Measurements from ENCODE around the gene ZDHHC7.

DNA sequence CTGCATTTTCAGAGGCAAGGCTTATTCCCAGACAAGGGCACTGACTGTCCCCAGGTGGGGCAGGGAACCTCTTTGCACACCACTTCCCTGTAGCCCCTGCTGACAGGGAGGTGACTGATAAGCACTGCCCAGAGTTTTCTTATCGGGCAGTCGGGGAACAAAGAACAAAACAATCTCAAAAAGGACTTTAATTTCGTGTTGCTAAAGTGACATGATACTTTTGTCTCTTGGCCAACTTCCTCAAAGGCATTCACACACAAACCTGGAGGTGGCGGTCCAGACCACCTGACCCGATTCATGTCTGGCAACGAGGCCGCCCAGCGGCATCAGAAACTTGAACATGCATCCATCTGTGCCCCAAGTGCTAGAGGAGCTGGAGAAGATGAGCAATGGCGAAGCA, 28.9 kb downstream of the ZDHHC7 start:
- no peak for TF ChIP-seq ZFP36 (IDR thresholded peaks at IDR 0.05; ENCODE audit: borderline replicate concordance, partially characterized antibody)
- TF ChIP-seq POLR2A (IDR thresholded peaks at IDR 0.05; ENCODE audit: low read length) = no peak
- TF ChIP-seq RFX5 (IDR thresholded peaks at IDR 0.05) = no peak
- TF ChIP-seq, protein P1, sequence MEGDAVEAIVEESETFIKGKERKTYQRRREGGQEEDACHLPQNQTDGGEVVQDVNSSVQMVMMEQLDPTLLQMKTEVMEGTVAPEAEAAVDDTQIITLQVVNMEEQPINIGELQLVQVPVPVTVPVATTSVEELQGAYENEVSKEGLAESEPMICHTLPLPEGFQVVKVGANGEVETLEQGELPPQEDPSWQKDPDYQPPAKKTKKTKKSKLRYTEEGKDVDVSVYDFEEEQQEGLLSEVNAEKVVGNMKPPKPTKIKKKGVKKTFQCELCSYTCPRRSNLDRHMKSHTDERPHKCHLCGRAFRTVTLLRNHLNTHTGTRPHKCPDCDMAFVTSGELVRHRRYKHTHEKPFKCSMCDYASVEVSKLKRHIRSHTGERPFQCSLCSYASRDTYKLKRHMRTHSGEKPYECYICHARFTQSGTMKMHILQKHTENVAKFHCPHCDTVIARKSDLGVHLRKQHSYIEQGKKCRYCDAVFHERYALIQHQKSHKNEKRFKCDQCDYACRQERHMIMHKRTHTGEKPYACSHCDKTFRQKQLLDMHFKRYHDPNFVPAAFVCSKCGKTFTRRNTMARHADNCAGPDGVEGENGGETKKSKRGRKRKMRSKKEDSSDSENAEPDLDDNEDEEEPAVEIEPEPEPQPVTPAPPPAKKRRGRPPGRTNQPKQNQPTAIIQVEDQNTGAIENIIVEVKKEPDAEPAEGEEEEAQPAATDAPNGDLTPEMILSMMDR (IDR thresholded peaks at IDR 0.05) = no peak
- TF ChIP-seq ESRRA (IDR thresholded peaks at IDR 0.05; ENCODE audit: borderline replicate concordance, low read length) = no peak
- TF ChIP-seq CBX2 (IDR thresholded peaks at IDR 0.05; ENCODE audit: borderline replicate concordance, low read depth) = no peak
- TF ChIP-seq NR3C1 (IDR thresholded peaks at IDR 0.05) = no peak
- TF ChIP-seq, protein P2, sequence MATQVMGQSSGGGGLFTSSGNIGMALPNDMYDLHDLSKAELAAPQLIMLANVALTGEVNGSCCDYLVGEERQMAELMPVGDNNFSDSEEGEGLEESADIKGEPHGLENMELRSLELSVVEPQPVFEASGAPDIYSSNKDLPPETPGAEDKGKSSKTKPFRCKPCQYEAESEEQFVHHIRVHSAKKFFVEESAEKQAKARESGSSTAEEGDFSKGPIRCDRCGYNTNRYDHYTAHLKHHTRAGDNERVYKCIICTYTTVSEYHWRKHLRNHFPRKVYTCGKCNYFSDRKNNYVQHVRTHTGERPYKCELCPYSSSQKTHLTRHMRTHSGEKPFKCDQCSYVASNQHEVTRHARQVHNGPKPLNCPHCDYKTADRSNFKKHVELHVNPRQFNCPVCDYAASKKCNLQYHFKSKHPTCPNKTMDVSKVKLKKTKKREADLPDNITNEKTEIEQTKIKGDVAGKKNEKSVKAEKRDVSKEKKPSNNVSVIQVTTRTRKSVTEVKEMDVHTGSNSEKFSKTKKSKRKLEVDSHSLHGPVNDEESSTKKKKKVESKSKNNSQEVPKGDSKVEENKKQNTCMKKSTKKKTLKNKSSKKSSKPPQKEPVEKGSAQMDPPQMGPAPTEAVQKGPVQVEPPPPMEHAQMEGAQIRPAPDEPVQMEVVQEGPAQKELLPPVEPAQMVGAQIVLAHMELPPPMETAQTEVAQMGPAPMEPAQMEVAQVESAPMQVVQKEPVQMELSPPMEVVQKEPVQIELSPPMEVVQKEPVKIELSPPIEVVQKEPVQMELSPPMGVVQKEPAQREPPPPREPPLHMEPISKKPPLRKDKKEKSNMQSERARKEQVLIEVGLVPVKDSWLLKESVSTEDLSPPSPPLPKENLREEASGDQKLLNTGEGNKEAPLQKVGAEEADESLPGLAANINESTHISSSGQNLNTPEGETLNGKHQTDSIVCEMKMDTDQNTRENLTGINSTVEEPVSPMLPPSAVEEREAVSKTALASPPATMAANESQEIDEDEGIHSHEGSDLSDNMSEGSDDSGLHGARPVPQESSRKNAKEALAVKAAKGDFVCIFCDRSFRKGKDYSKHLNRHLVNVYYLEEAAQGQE (IDR thresholded peaks at IDR 0.05) = no peak
- TF ChIP-seq, protein P3, sequence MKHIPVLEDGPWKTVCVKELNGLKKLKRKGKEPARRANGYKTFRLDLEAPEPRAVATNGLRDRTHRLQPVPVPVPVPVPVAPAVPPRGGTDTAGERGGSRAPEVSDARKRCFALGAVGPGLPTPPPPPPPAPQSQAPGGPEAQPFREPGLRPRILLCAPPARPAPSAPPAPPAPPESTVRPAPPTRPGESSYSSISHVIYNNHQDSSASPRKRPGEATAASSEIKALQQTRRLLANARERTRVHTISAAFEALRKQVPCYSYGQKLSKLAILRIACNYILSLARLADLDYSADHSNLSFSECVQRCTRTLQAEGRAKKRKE (CRISPR knock-in tag; IDR thresholded peaks at IDR 0.05; ENCODE audit: low read depth) = no peak
- no peak for TF ChIP-seq CEBPB (IDR thresholded peaks at IDR 0.05)
- TF ChIP-seq HOXA7 (CRISPR knock-in tag; IDR thresholded peaks at IDR 0.05) = no peak
- TF ChIP-seq KDM5A (IDR thresholded peaks at IDR 0.05) = no peak
- TF ChIP-seq RAD21 (conservative IDR thresholded peaks at IDR 0.05 in 1 of 2, IDR thresholded peaks at IDR 0.05 in 1 of 2) = no peak
- TF ChIP-seq RCOR1 (IDR thresholded peaks at IDR 0.05; ENCODE audit: low read depth, low read length) = no peak
